Upper lobe of right lung (tissue), 1 donor: ENCODE measurements around the gene ZBTB7C. TPM values are rescaled to one million over a fixed set of nuclear protein-coding genes. Genes with fewer than 3 reads are reported as not detected.

Source experiments
- ATAC-seq: fragments of 200-7000 bp; cut with Tn5 transposase; one replicate; pipeline ENCODE4 v1.9.1; 2020; ENCODE audit warnings: mild to moderate bottlenecking, moderate library complexity
- DNase-seq: peaks from one replicate; pipeline ENCODE4 v3.0.0-alpha.2; 2020
- H3K27ac ChIP-seq: fragments of 200-600 bp; one replicate; pipeline ENCODE4 v1.8.0; 2022
- H3K27me3 ChIP-seq: fragments of 200-600 bp; one replicate; pipeline ENCODE4 v1.8.0; 2022; ENCODE audit warnings: mild to moderate bottlenecking
- H3K36me3 ChIP-seq: fragments of 200-600 bp; one replicate; pipeline ENCODE4 v1.8.0; 2022
- H3K4me1 ChIP-seq: fragments of 200-600 bp; one replicate; pipeline ENCODE4 v1.8.0; 2022
- H3K4me3 ChIP-seq: fragments of 200-600 bp; one replicate; pipeline ENCODE4 v1.8.0; 2022; ENCODE audit warnings: mild to moderate bottlenecking
- H3K9me3 ChIP-seq: fragments of 200-600 bp; one replicate; pipeline ENCODE4 v1.8.0; 2022
- CTCF ChIP-seq: fragments of 200-600 bp; IDR thresholded peaks from one replicate; pipeline ENCODE4 v1.8.0; 2022; ENCODE audit warnings: antibody characterized with exemption
- intact Hi-C: fragments of 100-400 bp; cut with DNase I; formaldehyde crosslinking; loops from one replicate; pipeline ENCODE4 v1.11.0; 2022
- total RNA-seq: library from RNA; stranded (reverse); fragmentation: NEBNext Ultra II Directional; extraction: Animal tissue kit (Norgen Biotek cat#: 25700); gene quantifications from one replicate; pipeline ENCODE4 v1.2.1, GENCODE V29; 2021
- donor health status: DM: no; HTN: yes; CAD: no; lungs with severe emphysema.

ZBTB7C gene
- total RNA-seq, 1 donor from 2014 or later, result 17.7 TPM

- H3K9me3 ChIP-seq, result no peaks in the 10 kb centered on the region
- peaks cover 6% of the 10 kb centered on the region for H3K4me1 ChIP-seq
- intact Hi-C loops, result no loop called here
- ATAC-seq (peak; percentile 54), DNase-seq (no peak)
- no peak for TF ChIP-seq CTCF
- H3K4me3 ChIP-seq, result no peak overlapping the region
- no peaks in the 10 kb centered on the region for H3K36me3 ChIP-seq
- no peaks in the 10 kb centered on the region for H3K27me3 ChIP-seq
- no peak overlapping the region for H3K27ac ChIP-seq
Observed at GRCh38 chr18:48017635-48018034, 391.5 kb downstream of the ZBTB7C start.

- Histone ChIP-seq H3K9me3 (no peaks in the 10 kb centered on the region), H3K4me3 (no peak overlapping the region), H3K36me3 (no peaks in the 10 kb centered on the region), H3K27me3 (no peaks in the 10 kb centered on the region), H3K27ac (no peak overlapping the region), H3K4me1 (peaks cover 9% of the 10 kb centered on the region)
- DNase-seq, result no peak
- no peak for TF ChIP-seq CTCF
- intact Hi-C loops, result no loop called here
- ATAC-seq, result no peak
Observed at GRCh38 chr18:48013162-48013561, 396.0 kb downstream of the ZBTB7C start.

- DNase-seq, result no peak
- H3K27me3 ChIP-seq, result no peaks in the 10 kb centered on the region
- peaks cover 10% of the 10 kb centered on the region for H3K4me1 ChIP-seq
- no peak for TF ChIP-seq CTCF
- no peaks in the 10 kb centered on the region for H3K9me3 ChIP-seq
- no peaks in the 10 kb centered on the region for H3K36me3 ChIP-seq
- H3K27ac ChIP-seq, result no peak overlapping the region
- no peak for ATAC-seq
- intact Hi-C loops, result no loop called here
- no peak overlapping the region for H3K4me3 ChIP-seq
Observed at GRCh38 chr18:48011926-48012465, 397.2 kb downstream of the ZBTB7C start.

- no peak for DNase-seq
- no peak for TF ChIP-seq CTCF
- Histone ChIP-seq H3K27ac (no peak overlapping the region), H3K4me3 (no peak overlapping the region), H3K4me1 (peaks cover 10% of the 10 kb centered on the region), H3K9me3 (no peaks in the 10 kb centered on the region), H3K27me3 (no peaks in the 10 kb centered on the region), H3K36me3 (no peaks in the 10 kb centered on the region)
- ATAC-seq, result no peak
- intact Hi-C loops, result no loop called here
Observed at GRCh38 chr18:48010264-48010663, 398.9 kb downstream of the ZBTB7C start.

DNA sequence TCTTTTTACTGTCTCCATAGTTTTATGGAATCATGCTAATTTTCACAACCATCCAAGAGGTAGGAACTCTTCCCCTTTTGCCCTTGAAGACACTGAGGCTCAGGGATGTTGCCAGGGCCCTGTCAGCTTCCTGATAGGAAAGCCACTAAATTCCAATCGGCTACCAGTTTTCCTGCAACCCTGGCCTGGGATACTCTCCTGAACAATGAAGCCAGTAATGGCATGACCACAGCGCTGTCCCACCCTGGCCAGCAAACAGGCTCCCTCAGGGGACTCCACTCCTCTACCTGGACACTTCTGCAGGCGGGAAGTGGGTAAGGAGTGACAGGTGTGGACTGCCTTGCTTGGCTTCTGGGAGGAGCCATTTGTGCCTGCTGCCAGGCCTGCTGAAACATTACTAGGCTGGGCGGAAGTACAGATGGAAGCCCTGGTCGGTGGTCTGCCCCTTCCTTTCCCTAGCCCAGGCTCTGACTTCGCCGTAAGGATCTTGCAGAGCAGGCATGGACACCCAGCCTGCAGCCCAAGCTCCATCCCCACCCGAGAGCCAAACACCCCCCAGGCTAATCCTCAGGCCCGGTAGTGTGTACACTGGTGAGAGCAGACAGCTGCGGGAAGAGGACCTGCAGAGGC is 400.0 kb downstream of the ZBTB7C start:
- H3K36me3 ChIP-seq, result no peaks in the 10 kb centered on the region
- intact Hi-C loops, result no loop called here
- no peaks in the 10 kb centered on the region for H3K27me3 ChIP-seq
- ATAC-seq, result no peak
- H3K27ac ChIP-seq, result no peak overlapping the region
- H3K4me1 ChIP-seq, result peaks cover 10% of the 10 kb centered on the region
- DNase-seq, result no peak
- TF ChIP-seq CTCF, result no peak
- H3K4me3 ChIP-seq, result no peak overlapping the region
- H3K9me3 ChIP-seq, result no peaks in the 10 kb centered on the region
